ENCODE results near the gene ASAP2.

- no peak for TF ChIP-seq POLR2AphosphoS5 (IDR thresholded peaks at IDR 0.05; ENCODE audit: low read depth, low read length)
- TF ChIP-seq POLR2A (IDR thresholded peaks at IDR 0.05; ENCODE audit: low read depth, low read length), result no peak
- no peak for TF ChIP-seq TAF1 (IDR thresholded peaks at IDR 0.05; ENCODE audit: borderline replicate concordance, low read depth, low read length)
Observed at GRCh38 chr2:9318461-9319337, 112.1 kb downstream of the ASAP2 start.
